ENCODE results near the gene PPHLN1.

PPHLN1 gene

DNA sequence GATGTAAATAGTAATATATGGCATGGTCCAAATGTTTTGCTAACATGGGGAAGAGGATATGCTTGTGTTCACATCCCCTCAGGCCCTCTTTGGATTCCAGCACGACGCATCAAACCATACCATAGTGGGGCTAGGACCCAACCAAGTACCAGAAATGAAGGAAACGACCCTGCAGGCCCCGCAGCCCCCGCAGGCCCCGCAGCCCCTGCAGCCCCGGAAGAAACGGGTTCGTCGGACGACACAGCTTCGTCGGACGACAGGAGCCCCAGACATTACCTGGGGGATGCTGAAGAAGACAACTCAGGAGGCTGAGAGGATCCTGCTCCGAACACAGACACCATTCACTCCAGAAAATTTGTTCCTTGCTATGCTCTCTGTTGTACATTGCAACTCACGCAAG, 119.9 kb downstream of the PPHLN1 start:
- DNase-seq = no peak

DNA sequence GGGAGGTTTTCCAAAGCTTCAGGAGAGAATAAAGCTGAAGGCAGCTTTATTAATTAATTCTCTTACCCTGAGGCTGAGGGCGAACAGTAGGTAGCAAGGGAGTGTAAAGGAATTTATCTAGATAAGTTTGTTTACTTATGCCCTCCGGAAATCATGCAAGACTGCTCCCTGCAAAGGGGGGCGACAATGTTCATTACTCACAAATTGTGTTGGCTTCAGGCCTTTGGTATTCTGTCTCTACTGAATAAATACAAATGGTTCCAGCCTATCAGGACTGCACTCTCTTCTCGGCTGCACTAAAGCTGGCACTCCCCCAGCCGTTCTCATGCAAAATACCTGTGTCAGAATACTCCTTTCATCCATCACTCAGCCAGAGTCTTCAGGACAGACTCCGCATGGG, 120.8 kb downstream of the PPHLN1 start:
- DNase-seq = no peak

DNA sequence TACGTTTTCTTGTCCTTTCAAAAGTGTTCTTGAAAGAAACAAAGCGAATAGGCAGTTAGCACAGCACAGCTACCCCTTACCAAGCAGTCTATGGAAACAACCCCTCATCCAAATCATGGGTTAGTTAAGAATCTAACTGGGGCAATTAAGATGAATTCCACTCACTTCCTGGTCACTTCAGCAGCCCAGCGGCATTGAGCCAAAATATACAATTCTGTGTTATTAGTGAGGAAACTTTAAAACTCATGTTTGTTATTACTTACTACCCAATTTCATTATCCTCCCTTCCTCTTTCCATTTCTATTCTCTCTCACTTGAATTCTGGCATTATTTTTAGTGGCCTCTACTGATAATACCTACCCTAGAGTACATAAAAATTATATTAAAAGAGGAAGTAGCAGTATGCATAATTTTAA, 121.4 kb downstream of the PPHLN1 start:
- DNase-seq = no peak

DNA sequence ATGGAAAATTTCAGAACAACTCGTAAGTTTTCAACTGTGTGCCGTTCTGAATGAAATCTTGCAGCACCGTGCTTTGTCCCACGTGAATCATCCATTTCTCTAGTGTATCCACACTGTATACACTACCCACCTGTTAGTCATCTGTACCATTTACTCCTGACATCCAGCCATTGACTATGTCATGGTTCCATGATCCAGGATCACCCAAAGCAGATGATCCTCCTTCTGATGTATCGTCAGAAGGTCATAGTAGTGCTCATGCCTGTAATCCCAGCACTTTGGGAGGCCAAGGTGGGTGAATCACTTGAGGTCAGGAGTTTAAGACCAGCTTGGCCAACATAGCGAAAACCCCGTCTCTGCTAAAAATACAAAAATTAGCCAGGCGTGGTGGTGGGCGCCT, 122.9 kb downstream of the PPHLN1 start:
- no peak for DNase-seq

DNA sequence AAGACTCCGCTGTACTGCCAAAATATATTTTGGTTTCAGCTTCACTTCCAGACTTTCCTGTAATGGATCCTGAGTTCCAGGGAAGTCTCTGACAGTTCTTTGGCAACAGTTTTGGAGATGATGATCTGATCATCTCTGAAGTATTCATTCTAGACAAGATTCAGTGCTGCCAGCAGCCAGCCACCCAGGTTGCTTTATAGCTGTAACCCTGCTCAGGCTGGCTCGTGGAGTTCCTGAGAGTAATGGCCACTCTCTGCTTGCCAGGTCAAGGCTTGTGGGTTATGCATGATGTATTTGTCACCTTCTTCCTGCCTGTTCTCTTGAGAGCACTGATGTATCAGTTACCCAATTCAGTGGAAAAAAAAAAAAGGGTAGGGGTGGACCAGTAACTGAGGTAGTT, 124.3 kb downstream of the PPHLN1 start:
- DNase-seq = no peak

- DNase-seq = no peak
Observed at GRCh38 chr12:42458575-42458974, 132.6 kb downstream of the PPHLN1 start.

- no peak for DNase-seq
Observed at GRCh38 chr12:42459336-42459847, 133.4 kb downstream of the PPHLN1 start.

DNA sequence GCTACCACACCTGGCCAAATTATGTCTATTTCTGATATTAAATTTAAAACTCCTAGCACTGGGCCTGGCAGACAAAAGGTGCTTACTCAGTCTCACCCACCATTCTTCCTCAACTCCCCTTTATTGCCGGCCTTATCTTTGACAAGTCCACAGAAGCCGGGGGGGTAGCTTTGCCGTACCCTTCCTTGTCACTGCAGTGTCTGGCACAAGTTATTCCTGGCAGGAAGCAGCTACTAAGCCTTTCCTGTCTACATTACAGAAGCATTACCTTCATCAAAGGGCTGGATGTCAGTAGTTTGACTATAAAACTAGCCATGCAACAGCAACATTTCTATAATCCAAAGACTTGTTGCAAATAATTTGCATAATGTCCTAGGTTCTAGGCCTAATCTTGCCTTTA, 136.5 kb downstream of the PPHLN1 start:
- DNase-seq = no peak

- no peak for DNase-seq
Observed at GRCh38 chr12:42463671-42464070, 137.7 kb downstream of the PPHLN1 start.

DNA sequence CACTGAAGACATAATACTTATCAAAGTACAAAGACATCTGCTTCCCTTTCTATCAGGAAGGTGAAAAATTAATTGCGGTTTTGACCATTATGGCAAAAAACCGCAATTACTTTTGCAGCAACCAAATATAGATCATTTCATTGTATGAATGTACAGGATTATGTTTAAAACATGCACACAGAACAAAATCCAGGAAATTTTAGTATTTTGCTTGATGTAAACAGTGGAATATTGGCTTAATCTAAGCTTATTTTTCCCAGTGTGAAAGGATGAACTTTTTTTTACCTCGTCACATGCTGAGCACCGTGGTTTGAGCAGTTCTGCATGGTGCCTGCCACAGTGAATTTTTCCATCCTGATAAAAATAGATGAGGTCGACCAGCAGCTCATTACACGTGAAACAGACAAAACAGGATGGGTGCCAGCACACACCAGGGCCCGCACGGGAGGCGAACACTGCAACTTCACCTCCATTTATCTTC, 142.4 kb downstream of the PPHLN1 start:
- no peak for DNase-seq

GRCh38 chr12:42468921-42469320, 143.0 kb downstream of the PPHLN1 start:
- no peak for DNase-seq

DNA sequence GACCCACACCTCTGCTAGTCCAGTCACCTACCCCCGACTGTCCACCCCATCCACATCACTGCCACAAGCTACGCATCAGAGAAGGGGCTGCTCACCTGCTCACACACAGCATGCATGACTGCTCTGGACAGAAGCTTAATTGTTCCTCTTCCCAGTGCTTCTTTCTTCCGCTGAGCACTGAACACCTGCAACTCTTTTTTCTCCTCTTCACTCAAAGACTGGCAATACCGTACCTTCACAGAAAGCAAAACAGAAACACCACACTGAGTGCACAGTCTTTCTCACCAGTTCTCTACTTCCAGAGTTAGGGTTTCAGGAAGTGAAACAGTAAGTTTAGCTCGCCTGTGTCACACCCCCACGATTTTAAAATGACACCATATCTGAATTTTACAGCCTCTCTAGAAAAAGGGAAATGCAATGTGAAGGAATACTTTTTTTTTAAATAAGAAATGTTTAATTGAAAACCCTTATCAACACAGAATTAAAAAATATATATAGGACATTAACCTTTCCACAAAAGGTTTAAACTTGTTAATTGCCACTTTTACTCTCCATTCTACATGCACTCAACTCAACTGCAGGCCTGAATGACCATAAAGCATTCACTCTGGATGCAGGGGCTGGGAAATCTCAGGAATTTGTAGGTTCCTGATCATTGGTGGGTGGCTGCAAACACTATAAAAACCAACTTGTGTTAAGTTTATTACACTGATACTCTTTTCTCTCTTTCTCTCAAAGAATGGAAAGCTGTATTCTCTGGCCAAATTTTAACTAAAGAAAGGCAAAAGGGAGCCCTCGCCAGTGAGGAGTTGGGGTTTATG, 143.6 kb downstream of the PPHLN1 start:
- DNase-seq = no peak

GRCh38 chr12:42472376-42472775, 146.4 kb downstream of the PPHLN1 start:
- no peak for DNase-seq

DNA sequence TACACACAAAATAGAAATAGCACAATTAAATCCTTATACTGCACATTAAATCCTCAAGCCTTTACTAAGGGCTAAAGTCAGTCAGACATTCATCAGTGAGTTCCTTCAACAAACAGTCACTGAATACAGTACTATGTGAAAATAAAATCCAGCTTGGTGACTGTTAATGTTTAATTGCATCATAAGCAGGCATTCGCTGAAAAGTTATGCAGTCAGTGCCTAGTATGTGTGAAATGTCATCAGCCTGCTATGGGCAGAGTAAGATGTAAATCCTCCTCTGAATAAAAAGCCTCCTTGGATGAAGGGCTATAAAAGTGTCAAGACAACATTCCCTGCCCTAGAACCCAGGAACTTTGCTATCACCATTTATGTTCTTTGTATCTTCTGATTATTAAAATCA, 147.2 kb downstream of the PPHLN1 start:
- DNase-seq = no peak

GRCh38 chr12:42473561-42473960, 147.6 kb downstream of the PPHLN1 start:
- no peak for DNase-seq

GRCh38 chr12:42474391-42474790, 148.4 kb downstream of the PPHLN1 start:
- no peak for DNase-seq

GRCh38 chr12:42475106-42475505, 149.1 kb downstream of the PPHLN1 start:
- DNase-seq = no peak

DNA sequence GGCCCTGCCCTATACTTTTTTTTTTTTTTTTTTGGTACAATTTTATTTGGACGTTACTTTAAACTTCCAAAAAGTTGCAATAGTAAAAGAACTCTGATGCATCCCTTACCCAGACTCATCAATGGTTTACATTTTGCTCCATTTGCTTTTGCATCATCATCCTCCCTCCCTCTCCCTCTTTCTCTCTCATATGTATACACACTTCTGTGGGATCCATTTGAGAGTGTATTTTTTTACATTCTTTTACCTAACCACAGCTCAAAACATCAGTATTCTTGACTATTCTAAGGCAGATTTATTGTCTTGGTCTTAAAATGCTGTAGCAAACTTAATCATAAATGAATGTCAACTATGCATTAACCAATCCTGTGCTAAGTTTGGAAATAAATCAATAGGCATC, 152.0 kb downstream of the PPHLN1 start:
- DNase-seq = no peak

DNA sequence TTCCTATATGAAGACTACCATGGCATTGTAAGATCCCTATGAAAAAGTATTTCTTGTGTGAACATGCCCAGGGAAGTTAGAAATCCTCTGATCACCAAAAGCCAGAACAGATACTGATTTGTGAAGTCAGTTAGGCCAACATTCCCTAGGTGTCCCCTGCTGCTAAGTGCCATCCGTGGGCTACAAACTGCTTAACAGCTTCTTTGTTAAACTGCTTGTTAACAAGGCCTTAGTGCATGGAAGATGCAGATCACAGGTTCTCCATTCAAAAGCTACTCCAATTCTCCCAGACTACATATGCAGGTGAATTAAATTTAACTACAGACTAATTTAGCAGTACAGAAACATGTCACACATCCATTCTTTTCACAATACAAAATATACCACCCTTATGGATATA, 155.4 kb downstream of the PPHLN1 start:
- DNase-seq = no peak

DNA sequence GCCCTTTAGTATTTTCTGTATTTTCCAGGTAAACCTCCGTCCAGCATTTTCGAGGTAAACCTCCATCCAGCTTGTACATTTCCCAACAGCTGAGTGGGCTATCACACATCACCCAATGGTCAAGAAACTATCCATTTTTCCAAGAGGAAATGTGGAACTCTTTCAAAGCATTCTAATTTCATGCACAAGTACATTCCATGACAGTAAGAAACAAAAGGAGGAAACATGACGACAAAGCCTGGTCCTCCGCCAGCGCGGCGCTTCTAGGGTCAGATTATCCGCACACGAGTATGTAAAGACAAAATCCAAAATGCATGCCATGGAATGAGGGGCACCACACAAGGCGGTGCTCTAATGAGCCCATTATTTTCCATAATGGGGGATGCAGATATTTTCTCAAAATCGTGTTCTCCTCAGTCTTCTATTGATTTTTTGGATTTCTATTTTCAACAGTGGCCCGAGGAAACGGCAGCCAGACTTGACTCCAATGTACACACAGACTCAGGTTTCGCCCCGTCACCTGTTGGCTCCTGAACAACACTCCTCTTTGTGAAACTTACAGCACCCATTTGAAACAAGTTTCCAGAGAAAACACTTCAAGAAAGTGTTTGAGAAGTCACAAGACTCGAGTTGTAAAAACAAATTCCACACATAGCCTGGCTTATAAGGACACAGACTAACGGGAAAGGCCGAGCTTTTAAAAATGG, 156.2 kb downstream of the PPHLN1 start:
- DNase-seq = peak; percentile 74

- DNase-seq = peak; percentile 90
Observed at GRCh38 chr12:42482748-42483520, 157.0 kb downstream of the PPHLN1 start.

DNA sequence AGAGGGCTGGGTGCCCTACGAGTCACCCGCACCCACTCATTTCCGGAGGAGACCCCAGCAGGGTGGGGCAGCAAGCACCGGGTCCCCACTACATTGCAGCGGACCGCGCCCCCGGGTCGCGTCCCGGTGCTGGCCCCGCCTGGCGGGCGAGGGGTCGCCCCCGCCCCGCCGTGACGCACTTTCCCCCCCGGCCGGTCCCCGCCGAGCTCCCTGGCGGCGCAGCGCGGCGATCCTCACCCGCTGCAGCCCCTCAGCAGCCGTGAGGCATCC, 157.5 kb downstream of the PPHLN1 start:
- DNase-seq = no peak

DNA sequence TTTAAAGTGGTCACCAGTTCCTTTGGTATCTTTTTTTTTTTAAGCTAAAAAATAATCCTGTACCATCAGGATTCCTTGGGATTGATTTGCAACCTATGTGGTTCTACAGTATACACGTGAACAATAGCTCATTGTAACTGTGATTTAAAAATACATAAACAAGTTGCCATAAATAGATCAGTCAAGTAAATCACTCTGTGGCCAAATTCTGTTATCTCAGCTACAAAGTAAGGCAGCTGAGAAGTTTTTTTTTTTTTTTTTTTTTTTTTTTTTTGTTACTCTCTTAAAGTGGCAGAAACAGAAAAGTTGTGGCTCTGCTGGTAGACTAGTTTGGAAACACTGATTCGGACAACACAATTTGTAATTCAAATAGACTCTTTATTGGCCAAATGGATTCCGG, 159.0 kb downstream of the PPHLN1 start:
- no peak for DNase-seq

DNA sequence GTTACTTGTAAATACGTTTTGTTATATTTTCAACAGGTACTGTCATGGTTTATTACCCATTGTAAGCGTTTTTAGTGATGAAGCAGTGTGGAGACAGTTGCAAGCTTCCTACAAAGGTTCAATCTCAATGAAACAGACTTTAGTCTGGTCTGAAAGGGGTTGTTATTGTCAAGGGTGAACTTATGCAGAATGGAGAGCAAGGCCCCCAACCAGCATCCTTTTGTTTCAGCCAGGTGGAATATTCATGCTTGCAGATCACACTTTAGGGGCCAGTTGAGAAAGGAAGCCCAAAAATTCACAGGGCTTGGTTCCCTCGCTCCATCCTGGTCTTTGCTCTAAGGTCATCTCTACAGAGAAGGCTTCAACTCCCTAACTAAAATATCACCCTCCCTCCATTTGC, 159.9 kb downstream of the PPHLN1 start:
- DNase-seq = no peak

Measured in right forelimb (tissue), 1 donor.